Peyer's patch (tissue), 4 donors: ENCODE results near the gene OCA2. TPM values are rescaled to one million over a fixed set of nuclear protein-coding genes. Genes with fewer than 3 reads are reported as not detected.
"Not testable (repeated sequence)": the region's sequence is repeated elsewhere in the genome, so short reads cannot be mapped to it uniquely, and the experiment has no call there.

Experiments
- DNase-seq, 3 donors: peaks; one replicate each; pipeline ENCODE4 v3.0.0-alpha.2; 2017 to 2019
- H3K27ac ChIP-seq, 4 donors: fragments of 200-600 bp; sonication (generic); one replicate each; pipeline ENCODE4 v1.5.1; 2016 to 2019
- H3K27me3 ChIP-seq, 2 donors: fragments of 200-600 bp; sonication (generic); one replicate each; pipeline ENCODE4 v1.5.1; 2019
- H3K36me3 ChIP-seq, 3 donors: fragments of 200-600 bp; sonication (generic); one replicate each; pipeline ENCODE4 v1.5.1; 2016 to 2019
- H3K4me1 ChIP-seq, 4 donors: fragments of 200-600 bp; sonication (generic); one replicate each; pipeline ENCODE4 v1.5.1; 2016 to 2019
- H3K4me3 ChIP-seq, 4 donors: fragments of 200-600 bp; sonication (generic); 1 replicate in 3 of 4; 2 replicates in 1 of 4; pipeline ENCODE4 v1.5.1; 2016 to 2019; ENCODE audit warnings: mild to moderate bottlenecking in 1 of 4
- H3K9me3 ChIP-seq, 4 donors: fragments of 200-600 bp; sonication (generic); one replicate each; pipeline ENCODE4 v1.5.1; 2016 to 2019; ENCODE audit warnings: mild to moderate bottlenecking in 1 of 4
- POLR2A ChIP-seq, 2 donors: fragments of 450-650 bp; IDR thresholded peaks; one replicate each; pipeline ENCODE4 v1.5.1; 2017; ENCODE audit warnings: antibody characterized with exemption in 2 of 2, mild to moderate bottlenecking in 2 of 2, moderate library complexity in 2 of 2
- total RNA-seq, 4 donors: library from RNA; depleted of rRNA; stranded (reverse); fragments of >200 nt; gene quantifications; one replicate each; pipeline ENCODE4 v1.1.0, GENCODE V29; 2016
- TF ChIP-seq, protein P1 (sequence below), 6 experiments: fragments of 450-650 bp in 4 of 6; fragments of 200-600 bp in 2 of 6; sonication (generic) in 1 of 6; IDR thresholded peaks; one replicate each; pipeline ENCODE4 v1.5.1; 2017 to 2019; ENCODE audit warnings: antibody characterized with exemption in 6 of 6, mild to moderate bottlenecking in 3 of 6, moderate library complexity in 1 of 6

The OCA2 gene
- total RNA-seq, 4 donors from 2014 or later = 1.4 to 3.0 TPM; not detected in 2

DNA sequence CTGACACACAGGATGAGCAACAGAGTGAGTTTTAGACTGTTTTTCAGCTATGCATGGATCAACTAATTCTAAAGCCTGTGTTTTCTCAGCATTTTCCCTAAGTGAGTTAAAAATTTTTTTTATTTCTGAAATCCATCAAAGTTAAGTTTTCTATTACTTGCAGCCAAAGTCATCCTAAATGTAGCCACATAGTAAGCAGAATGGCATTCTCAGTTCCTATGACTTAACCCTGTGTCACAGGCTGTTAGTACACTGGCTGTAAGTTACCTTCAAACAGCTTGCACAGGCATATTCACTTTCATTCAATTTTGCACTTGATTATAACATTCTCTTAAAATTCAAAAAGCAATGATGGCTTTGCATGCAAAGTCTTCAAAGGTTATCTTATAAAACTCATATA, 368.2 kb downstream of the OCA2 start:
- TF ChIP-seq, protein P1, sequence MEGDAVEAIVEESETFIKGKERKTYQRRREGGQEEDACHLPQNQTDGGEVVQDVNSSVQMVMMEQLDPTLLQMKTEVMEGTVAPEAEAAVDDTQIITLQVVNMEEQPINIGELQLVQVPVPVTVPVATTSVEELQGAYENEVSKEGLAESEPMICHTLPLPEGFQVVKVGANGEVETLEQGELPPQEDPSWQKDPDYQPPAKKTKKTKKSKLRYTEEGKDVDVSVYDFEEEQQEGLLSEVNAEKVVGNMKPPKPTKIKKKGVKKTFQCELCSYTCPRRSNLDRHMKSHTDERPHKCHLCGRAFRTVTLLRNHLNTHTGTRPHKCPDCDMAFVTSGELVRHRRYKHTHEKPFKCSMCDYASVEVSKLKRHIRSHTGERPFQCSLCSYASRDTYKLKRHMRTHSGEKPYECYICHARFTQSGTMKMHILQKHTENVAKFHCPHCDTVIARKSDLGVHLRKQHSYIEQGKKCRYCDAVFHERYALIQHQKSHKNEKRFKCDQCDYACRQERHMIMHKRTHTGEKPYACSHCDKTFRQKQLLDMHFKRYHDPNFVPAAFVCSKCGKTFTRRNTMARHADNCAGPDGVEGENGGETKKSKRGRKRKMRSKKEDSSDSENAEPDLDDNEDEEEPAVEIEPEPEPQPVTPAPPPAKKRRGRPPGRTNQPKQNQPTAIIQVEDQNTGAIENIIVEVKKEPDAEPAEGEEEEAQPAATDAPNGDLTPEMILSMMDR (IDR thresholded peaks at IDR 0.05) = no peak
- no peak for TF ChIP-seq POLR2A (IDR thresholded peaks at IDR 0.05)
- H3K4me1 ChIP-seq = no peaks in the 10 kb centered on the region
- no peak for DNase-seq

DNA sequence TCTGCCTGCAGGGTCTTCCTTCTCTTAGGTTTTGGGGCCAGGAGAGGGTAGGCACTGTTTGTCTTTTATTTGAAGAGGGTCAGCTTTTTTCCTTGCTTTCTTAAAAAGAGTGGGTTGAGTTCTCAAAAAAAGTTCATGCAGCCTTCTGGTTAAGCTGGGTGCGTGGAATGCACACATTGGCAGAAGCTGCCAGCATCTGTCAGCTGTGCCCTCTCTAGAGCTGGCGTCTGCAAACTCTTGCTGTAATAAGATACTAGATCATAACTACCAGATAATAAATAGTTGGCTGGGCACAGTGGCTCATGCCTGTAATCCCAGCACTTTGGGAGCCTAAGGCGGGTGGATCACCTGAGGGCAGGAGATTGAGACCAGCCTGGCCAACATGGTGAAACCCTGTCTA, 373.4 kb downstream of the OCA2 start:
- Histone ChIP-seq H3K9me3 (no peaks in the 10 kb centered on the region), H3K4me1 (no peaks in the 10 kb centered on the region), H3K27ac (no peak overlapping the region), H3K4me3 (no peak overlapping the region), H3K27me3 (no peaks in the 10 kb centered on the region), H3K36me3 (no peaks in the 10 kb centered on the region)
- TF ChIP-seq POLR2A (IDR thresholded peaks at IDR 0.05) = no peak
- no peak for DNase-seq

More for the DNA sequence above, 368.2 kb downstream of the OCA2 start:
- Histone ChIP-seq H3K36me3 (no peaks in the 10 kb centered on the region), H3K27me3 (no peaks in the 10 kb centered on the region), H3K27ac (no peak overlapping the region), H3K4me3 (no peak overlapping the region), H3K9me3 (peaks cover 0 to 5% (median 2%) of the 10 kb centered on the region in 4 donors)

DNA sequence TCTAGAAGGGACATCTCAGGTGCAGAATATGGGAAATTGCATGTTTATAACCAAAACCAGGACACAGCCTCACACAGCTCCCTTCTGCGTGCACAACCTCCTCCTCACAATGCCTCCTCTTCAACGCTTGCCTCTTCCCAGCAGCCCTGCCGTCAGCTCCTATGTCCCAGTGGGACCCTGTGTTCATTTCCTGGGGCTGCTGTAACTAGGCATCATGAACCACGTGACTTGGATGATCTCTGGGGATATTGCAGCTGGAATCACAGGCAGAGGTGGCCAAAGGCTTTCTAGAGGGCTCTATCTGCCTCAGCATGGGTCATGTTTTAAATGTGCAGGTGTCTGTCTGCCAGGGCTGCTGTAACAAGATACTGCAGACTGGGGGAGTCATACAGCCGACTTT, 375.3 kb downstream of the OCA2 start:
- Histone ChIP-seq H3K27me3 (no peaks in the 10 kb centered on the region), H3K4me1 (no peaks in the 10 kb centered on the region), H3K36me3 (no peaks in the 10 kb centered on the region), H3K27ac (no peak overlapping the region), H3K4me3 (no peak overlapping the region), H3K9me3 (no peaks in the 10 kb centered on the region)
- no peak for TF ChIP-seq POLR2A (IDR thresholded peaks at IDR 0.05)
- TF ChIP-seq, protein P1 (IDR thresholded peaks at IDR 0.05) = no peak
- DNase-seq = no peak

GRCh38 chr15:27722102-27722501, 377.0 kb downstream of the OCA2 start:
- TF ChIP-seq, protein P1 (IDR thresholded peaks at IDR 0.05) = no peak
- no peak for TF ChIP-seq POLR2A (IDR thresholded peaks at IDR 0.05)
- no peaks in the 10 kb centered on the region for H3K9me3 ChIP-seq
- no peak overlapping the region for H3K27ac ChIP-seq
- no peaks in the 10 kb centered on the region for H3K36me3 ChIP-seq
- no peak for DNase-seq
- no peak overlapping the region for H3K4me3 ChIP-seq
- H3K4me1 ChIP-seq = no peaks in the 10 kb centered on the region
- no peaks in the 10 kb centered on the region for H3K27me3 ChIP-seq

- no peak overlapping the region for H3K27ac ChIP-seq
- H3K27me3 ChIP-seq = no peaks in the 10 kb centered on the region
- no peaks in the 10 kb centered on the region for H3K4me1 ChIP-seq
- no peak overlapping the region for H3K4me3 ChIP-seq
- TF ChIP-seq, protein P1 (IDR thresholded peaks at IDR 0.05) = no peak
- no peak for TF ChIP-seq POLR2A (IDR thresholded peaks at IDR 0.05)
- H3K36me3 ChIP-seq = no peaks in the 10 kb centered on the region
- H3K9me3 ChIP-seq = peaks cover 0 to 3% (median 0%) of the 10 kb centered on the region in 4 donors
- no peak for DNase-seq
Measured at GRCh38 chr15:27714675-27715074, 384.4 kb downstream of the OCA2 start.

DNA sequence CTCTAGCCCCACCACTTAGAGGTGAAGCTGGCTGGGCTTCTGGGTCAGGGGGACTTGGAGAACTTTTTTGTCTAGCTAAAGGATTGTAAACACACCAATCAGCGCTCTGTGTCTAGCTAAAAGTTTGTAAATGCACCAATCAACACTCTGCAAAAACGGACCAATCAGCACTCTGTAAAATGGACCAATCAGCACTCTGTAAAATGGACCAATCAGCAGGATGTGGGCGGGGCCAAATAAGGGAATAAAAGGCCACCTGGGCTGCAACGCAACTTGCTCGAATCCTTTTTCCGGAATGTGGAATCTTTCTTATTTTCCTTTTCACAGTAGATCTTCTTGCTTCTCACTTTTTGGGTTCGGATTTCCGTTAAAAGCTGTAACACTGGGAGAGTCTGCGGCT, 385.3 kb downstream of the OCA2 start:
- not testable (repeated sequence) for H3K9me3 ChIP-seq, H3K4me3 ChIP-seq, H3K36me3 ChIP-seq, H3K4me1 ChIP-seq, DNase-seq, H3K27me3 ChIP-seq, H3K27ac ChIP-seq

DNA sequence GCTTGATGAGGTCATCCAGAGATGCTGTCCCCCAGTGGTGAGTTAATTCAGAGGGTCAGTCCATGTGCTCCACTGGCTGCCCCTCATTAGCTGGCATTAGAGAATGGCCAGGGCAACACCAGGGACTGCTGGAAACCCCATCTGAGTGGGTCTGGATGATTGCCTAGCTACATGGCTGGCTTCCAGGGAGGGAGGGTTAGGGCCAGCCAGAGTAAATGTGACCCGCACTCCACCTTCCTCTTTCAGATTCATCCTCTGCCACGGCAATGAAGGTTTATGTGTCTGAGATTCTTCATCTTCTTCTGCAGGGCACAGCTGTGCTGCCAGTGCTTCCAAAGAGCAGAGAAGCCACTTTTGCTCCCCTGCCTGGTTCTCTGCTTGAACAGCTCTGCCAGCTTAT, 391.9 kb downstream of the OCA2 start:
- Histone ChIP-seq H3K4me3 (no peak overlapping the region), H3K27me3 (no peaks in the 10 kb centered on the region), H3K9me3 (peaks cover 0 to 6% (median 0%) of the 10 kb centered on the region in 4 donors), H3K4me1 (no peaks in the 10 kb centered on the region), H3K27ac (no peak overlapping the region), H3K36me3 (no peaks in the 10 kb centered on the region)
- no peak for DNase-seq
- TF ChIP-seq, protein P1 (IDR thresholded peaks at IDR 0.05) = no peak
- TF ChIP-seq POLR2A (IDR thresholded peaks at IDR 0.05) = no peak
